ENCODE measurements around the gene RIOK1.

GRCh38 chr6:7417684-7418083 is 28.1 kb downstream of the RIOK1 start:
- TF ChIP-seq CTCF (CRISPR knock-in tag; IDR thresholded peaks at IDR 0.05) (no peak), REST (IDR thresholded peaks at IDR 0.05; ENCODE audit: borderline replicate concordance in 1 of 2, low read depth in 1 of 2, low read length in 2 of 2) (no peak), TAF1 (CRISPR knock-in tag; IDR thresholded peaks at IDR 0.05) (no peak)

Measured in HepG2 (cell line).